ENCODE measurements around the gene FHAD1.

Gene FHAD1

DNA sequence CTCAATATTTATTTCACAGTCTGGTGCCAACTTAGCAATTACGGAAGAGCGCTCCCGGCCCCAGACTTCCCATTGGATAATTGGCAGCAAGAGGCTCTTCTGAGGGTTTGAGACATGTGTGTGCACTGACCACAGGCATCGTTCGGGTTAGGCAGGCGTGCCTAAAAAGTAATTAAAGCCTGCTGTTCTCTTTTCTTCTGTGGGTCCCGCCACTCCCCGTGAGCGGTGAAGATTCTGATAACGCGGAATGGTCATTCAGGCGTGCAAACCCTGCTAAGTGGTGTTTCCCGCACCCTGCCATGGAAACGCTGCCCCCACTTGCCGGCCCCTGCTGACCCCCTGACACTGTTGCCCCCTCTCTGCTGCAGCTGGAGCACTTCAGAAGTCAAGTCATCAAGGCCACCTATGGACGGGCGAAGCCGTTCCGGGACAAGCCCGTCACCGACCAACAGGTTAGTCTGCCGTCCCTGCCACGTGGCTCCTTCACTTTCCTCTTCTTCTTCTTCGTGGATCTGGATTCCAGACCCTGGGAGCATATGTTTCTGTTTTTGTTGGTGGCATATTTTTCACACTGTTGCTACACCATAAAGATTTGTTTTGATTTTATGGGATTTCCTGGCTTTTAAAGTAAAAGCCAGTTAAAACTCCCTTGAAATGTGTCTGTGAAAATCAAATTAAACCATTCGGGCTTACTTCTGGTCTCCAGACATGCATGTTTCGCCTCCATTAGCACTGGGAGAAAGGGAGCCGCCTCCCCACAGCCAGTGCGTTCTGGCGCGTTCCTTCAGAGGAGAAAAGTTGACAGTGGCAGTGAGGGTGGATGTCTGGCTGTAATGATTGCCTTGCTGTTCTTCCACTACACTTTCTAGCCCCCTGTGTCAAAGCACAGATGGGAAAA, 79.9 kb downstream of the FHAD1 start:
- no peak for DNase-seq (ENCODE audit: low spot score)

DNA sequence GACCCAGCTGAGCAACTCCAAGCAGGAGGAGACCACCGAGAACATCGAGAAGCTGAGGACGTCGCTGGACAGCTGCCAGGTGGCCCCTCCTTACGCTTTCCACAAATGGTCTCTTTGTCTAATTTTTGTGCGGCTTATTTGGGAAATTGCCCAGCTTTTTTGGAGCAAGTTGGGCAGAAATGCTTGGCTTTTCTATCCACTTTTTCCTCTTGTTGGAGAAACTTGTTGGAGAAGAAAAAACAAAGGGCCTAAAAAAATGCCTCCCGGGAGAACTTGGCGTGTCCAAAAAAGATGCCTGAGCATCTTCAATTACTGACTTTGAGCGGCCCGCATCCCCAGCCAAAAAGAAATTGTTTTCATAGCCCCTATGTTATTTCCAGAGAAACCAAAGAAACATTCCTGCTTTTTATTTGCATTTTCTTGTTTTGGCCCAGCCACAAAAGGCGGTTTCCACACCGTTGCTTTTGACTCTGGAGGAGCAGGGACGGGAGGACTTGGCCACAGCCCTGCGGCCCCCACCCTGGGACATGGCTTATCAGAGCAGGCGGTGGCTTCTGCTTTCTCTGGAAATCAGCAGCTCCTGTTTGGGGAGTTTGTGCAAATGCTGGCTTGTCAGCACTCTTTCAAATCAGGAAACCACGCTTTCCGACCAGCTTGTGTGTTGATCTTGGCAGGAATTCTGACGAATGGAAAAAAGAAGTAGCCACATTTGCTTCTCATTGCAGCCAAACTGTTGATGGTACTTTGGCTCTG, 81.5 kb downstream of the FHAD1 start:
- no peak for DNase-seq (ENCODE audit: low spot score)

DNA sequence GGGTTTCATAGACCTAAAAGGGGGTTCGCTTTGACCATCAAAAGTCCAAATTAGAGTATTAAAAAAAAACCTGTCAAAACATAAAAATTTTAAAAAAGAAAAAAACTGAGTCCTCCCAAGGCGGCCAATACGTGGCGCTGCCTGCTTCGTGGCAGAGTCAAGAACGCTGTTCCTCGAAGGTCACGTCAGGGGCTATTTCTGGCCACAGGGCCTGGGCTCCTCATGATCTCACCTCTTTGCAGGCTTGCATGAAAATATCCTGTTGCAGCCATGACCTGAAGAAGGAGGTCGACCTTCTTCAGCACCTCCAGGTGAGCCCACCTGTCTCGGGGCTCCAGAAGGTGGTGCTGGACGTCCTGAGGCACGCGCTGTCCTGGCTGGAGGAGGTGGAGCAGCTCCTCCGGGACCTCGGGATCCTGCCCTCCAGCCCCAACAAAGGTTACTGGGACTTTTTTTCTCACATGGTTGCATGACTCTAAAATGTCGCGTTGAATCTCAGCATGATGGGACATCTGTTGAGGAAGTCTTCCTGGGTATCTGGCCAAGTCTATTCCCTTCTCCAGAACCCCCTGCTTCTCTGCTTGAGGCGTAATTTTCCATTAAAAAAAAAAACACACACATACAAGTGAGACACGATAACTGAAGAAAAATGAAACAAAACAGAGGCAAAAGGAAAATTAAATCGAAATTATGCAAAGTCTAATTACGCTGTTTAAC, 82.2 kb downstream of the FHAD1 start:
- DNase-seq (ENCODE audit: low spot score): no peak

DNA sequence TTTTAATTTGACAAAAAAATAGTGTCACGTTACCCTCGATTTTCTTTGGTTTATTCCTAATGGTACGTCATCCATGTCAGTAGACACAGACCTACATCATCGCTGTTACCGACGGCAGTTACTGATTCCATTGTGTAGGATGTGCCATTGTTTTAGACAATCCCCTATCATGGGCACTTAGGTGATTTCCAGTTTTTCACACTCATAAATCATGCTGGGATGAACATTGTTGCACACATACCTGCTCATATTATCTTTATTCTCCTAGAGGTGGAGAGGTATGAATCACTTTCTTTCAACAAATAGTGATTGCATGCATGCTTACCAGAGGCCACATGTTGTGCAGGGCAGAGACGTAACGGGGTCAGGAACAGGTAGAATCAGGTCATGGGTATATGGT, 83.0 kb downstream of the FHAD1 start:
- no peak for DNase-seq (ENCODE audit: low spot score)

DNA sequence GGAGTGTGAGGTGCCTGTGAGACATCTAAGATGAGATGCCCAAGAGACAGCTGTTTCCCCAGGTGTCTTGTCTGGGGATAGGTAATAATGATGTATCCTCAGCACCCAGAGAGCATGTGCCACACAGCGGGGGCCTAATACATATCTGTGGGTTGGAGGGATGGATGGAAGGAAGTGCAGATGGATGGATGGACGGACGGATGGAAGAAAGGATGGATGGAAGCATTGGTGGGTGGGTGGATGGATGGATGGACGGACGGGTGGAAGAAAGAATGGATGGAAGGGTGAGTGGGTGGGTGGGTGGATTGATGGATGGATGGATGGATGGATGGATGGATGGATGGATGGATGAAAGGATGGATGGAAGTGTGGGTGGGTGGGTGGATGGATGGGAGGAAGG, 84.2 kb downstream of the FHAD1 start:
- DNase-seq (ENCODE audit: low spot score): no peak

DNA sequence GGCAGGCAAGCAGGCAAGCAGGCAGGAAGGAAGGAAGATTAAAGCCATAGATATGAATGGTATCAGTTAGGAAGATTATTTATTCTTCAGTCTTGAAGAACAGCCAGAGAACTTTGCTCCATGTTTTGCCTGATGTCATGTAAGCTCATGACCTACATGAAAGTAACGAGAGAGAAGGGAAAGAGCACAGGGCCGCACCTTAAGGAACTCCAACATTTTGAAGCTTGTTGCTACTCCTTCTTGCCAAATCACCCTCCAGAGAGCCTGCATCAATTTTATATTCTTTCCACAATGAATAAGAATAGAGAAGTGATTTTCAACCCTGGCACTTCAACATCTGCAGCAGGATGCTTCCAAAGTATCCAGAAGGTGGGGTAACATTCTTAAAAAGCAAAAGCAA, 84.7 kb downstream of the FHAD1 start:
- DNase-seq (ENCODE audit: low spot score): no peak

DNA sequence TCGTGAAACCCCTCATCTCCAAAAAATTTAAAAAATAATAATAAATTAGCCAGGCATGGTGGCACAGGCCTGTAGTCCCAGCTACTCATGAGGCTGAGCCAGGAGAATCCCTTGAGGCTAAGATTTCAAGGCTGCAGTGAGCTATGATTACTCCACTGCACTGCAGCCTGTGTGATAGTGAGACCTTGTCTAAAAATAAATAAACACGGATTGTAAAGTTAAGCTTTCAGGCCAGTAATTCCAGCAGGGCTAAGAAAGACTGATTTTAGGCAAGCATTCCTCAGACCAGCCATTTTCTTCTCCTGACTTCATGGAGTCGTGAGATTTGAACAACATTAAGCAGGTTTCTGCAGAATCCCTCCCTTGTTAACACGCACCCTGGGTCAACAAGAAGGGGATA, 85.5 kb downstream of the FHAD1 start:
- no peak for DNase-seq (ENCODE audit: low spot score)

DNA sequence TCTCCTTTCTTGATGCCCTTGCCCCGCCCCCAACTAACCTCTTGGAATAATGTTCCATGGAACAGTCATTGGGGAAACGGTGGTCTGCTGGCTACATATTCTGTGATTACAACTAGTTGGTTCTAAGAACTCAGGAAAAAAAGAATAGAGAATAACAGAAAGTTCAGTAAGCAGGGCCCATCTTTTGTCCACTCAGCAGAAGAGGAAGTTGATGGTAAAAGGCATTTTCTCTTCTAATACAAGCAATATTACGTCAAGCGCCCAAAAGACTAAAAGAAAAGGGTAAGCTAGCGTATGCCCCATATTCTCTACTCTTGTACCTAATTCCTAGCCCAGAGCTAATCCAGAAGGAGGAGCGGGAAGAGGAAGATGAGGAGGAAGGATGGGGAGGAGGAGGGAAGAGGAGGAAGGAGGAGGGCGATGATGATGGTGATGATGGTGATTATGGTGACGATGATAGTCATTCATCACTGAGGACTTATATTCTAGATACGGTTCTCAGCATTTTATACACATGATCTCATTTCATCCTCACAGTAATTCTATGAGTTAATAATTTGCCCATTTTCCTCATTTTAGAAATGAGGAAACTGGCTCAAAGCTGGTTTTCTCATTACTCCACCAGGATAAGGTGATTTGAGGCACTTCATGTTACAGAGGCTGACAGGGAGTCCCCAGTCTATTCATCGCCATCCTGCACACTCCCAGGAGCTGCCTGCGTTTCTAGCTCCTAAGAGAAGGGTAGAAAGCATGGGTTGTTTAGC, 86.1 kb downstream of the FHAD1 start:
- no peak for DNase-seq (ENCODE audit: low spot score)

DNA sequence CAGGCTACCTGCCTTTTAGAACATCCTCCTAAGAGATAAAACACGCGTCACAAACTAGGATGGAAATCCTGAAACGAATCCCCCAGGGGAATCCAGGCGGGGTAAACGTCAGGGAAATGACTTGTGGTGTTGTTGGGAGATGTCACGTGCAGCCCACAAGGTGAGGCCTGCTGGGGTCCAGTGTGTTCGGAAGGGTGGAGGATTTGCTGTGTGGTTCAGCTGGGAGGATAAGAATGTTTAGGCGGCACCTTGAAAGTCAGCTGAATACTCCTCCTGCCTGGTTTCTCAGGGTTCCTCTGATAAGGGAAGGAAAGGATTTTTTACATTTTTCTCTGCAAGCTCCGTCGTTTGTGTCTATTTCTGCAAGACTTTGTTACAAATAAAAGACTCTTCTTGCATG, 88.0 kb downstream of the FHAD1 start:
- no peak for DNase-seq (ENCODE audit: low spot score)

DNA sequence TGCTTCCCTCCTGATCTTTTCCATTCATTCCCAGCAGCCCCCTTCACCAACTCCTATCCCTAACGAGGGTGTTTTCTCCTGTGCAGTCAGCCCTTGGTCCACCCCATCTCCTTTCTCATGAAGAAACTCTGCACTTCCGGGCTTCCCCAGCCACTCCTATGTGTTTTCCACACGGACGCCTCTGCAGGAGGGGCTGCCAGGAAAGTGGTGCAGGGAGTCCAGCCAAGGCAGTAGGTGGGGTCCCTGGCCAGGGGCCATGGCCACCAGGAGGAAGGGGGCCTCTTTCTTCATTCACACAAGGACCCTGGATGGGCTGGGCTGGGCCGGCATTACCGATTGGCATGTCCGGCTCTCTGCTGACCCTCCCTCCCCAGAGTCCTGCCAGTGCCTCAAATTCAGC, 89.8 kb downstream of the FHAD1 start:
- DNase-seq (ENCODE audit: low spot score): no peak

DNA sequence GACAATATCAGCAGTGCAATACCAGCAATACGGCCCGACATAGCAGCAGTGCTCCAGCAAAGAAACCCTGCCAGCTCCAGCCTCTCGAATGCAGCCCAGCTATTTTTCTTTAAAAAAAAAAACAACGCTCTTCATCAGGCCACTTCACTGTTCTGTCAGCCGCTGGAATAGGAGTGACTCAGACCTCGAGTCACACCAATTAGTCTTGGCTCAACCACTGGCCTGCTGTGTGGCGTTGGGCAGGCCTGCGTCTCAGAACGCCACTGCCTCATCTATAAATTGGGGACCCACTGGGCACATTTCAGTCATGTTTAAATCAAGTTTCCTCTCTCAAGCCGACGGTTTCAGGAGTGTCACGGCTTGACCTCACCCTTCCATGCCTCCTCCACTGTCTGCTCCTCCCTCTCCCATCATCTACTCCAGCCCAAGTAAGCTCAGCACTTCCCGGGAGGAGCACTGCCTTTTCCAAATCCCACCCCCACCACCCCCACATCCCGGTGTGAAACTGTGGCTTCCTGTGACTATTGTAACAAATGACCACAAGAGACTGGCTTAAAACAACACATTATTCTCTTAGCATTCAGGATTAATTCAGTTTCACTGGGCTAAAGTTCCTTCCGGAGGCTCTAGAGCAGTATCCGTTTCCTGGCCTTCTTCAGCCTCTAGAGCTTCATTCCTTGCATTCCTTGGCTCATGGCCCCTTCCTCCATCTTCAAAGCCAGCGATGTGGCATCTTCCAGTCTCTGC, 90.8 kb downstream of the FHAD1 start:
- no peak for DNase-seq (ENCODE audit: low spot score)

DNA sequence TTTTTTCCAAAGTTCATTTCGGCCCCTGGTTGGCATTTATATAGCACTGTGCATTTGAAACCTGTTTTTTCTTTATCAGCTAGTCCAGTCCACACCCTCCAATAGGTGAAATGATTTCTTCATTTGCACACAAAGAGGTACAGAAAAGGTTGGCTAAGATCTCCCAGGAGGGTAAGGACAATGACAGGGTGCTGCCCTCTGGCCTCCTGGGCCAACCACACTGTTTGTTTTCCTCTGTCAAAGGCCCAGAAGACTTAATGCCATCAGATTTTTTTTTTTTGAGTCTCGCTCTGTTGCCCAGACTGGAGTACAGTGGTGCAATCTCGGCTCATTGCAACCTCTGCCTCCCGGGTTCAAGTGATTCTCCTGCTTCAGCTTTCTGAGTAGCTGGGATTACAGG, 92.5 kb downstream of the FHAD1 start:
- no peak for DNase-seq (ENCODE audit: low spot score)

DNA sequence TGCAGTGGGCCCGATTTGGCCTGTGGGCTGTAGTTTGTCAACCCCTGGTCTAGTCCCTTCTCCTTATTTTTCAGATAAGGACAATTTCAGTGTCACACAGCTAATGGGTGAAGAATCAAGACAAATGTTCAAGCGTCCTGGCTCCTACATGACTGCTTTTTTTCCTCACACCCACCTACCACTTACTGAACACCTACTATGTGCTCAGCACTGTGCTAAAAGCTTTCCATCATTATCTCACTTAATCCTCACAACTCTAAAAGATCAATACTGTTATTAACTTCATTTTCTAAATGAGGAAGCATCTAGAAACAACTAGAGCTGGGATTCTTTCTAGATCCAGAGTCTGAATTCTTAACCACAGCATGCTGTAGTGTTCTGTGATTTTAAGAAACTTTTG, 94.2 kb downstream of the FHAD1 start:
- DNase-seq (ENCODE audit: low spot score): no peak

DNA sequence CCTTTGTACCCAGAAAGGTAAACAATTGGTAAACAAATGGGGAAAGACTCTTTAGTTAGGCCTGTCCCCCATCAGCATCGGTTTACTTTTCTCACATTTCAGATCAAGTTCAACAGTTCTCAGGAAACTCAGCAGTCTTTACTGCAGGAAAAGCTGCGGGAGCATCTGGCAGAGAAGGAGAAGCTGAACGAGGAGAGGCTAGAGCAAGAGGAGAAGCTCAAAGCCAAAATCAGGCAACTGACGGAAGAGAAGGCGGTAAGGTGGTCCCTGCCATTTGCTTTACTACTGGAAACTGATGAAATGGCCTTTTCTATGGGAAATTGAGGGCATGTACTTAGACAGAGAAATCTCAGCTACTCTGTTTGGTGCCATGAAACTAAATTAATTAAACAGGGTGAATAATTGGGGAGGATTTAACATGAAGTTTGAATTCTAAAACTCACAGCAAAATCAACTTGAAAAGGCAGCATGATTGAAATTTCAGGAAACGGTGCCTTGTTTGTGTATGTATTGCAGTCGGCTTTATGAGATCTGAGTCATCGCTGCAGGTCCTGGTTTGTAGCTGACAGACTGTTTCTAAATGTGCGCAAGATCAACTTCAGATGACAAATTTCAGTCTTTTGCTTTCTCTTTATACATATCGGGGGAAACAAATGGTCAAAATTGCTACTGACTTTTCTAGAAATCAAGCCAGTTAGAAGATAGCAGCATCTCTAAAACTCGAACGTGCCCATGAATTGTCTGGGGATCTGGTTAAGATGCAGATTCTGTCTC, 94.8 kb downstream of the FHAD1 start:
- DNase-seq (ENCODE audit: low spot score): no peak

DNA sequence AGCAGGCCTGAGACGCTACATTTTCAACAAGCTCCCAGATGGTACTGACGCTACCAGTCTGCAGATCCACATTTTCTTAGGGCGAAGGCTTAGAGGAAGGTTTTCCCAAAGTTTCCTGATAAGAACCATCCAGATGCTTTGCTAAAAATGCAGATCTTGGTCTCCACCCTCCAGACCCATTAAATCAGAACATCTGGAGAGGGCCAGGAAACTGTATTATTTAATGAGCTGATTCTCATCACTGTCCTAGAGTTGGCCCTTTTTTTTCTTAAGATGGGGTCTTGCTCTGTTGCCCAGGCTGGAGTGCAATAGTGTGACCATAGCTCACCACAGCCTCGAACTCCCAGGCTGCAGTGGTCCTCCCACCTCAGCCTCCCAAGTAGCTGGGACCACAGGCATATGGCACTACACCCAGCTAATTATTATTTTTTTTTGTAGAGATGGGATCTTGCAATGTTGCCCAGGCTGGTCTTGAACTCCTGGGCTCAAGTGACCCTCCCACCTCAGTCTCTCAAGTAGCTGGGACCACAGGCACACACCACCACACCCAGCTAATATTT, 95.5 kb downstream of the FHAD1 start:
- DNase-seq (ENCODE audit: low spot score): no peak

DNA sequence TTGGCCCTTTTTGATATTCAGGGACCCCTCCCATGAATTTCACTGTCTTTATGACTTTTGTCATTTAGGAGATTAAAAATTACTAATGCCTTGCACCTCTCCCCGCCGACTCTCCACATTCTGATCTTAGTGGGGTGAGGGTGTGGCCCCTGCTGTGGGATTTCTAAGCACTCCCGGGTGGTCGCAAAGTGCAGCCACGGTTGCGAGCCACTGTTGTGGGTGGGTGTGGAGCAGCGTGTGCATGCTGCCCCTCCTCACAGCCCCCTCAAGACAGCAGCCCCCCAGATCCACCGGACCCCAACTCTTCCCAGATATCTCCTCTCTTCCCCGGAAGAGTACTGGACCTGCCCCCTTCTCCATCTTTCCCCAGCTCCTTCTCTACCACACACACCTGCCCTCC, 96.1 kb downstream of the FHAD1 start:
- no peak for DNase-seq (ENCODE audit: low spot score)

DNA sequence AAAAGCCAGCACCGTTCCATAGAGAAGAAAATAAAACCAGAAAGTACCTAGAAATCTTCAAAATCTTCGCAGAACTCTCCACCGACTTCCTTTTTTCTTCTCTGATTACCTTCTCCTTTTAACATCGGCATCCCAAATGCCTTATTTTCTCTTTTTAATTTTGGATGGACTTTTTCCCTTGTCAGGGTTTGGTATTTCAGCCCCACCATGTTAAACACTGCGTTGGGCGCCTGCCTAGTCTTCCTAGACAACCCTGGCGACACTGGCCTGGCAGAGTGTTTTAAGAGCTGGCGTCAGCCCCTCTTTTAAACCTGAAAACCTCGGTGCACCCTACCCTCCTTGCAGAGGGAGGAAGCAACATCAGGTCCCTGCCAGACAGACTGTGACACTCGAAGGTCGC, 96.7 kb downstream of the FHAD1 start:
- no peak for DNase-seq (ENCODE audit: low spot score)

DNA sequence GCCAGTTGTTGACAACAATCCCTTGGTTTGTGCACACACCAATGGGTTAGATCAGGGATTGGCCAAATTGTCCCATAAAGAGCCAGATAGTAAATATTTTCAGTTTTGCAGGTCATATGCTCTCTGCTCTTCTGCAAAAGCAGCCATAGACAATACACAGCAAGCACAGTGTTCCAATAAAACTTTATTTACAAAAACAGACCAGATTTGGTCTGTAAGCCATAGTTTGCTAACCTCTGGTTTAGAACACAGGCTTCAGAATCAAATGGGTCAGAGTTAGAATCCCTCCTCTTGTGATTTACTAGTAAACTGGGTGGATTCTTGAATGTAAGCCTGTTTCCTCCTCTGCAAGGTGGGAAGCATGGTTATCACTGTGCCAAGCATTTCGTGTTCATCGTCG, 97.4 kb downstream of the FHAD1 start:
- no peak for DNase-seq (ENCODE audit: low spot score)

DNA sequence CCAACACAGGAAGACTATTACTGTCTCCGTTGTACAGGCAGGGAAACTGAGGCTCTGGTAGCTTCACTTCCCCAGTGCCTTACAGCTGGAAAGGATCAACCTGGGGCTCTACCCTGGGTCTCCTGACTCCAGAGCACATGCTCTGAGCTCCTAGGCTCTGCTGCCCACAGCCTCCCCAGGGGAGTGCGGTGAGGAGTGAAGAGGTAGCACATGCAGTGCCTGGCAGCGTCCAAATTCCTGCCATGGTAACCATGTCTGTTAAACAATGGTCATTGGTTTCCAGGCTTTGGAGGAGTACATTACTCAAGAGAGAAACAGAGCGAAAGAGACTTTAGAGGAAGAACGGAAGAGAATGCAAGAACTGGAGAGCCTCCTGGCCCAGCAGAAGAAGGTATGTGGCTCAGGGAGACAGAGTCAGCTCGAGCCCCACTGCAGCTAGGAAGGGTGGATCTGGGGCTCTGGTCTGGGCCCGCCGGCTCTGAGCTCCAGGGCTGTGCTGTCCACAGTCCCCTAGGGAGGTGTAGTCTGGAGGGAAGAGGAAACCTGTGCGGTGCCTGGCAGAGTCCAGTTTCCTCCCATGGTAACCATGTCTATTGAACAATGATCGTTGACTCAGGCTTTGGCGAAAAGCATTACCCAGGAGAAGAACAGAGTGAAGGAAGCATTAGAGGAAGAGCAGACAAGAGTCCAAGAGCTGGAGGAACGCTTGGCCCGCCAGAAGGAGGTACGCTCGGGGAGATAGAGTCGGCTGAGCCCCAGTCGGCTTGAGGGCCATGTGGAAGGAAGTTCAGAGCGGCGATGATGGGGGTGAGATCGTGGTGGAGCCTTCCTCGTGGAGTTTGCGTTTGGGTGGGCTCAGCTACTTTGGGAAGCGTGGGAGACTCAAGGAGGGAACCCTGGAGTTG, 98.0 kb downstream of the FHAD1 start:
- DNase-seq (ENCODE audit: low spot score): no peak
